ENCODE results near the gene COQ2. TPM values are rescaled to one million over a fixed set of nuclear protein-coding genes. Genes with fewer than 3 reads are reported as not detected.

Gene COQ2
- total RNA-seq, 1 experiment from 2014 or later: 20.1 TPM

DNA sequence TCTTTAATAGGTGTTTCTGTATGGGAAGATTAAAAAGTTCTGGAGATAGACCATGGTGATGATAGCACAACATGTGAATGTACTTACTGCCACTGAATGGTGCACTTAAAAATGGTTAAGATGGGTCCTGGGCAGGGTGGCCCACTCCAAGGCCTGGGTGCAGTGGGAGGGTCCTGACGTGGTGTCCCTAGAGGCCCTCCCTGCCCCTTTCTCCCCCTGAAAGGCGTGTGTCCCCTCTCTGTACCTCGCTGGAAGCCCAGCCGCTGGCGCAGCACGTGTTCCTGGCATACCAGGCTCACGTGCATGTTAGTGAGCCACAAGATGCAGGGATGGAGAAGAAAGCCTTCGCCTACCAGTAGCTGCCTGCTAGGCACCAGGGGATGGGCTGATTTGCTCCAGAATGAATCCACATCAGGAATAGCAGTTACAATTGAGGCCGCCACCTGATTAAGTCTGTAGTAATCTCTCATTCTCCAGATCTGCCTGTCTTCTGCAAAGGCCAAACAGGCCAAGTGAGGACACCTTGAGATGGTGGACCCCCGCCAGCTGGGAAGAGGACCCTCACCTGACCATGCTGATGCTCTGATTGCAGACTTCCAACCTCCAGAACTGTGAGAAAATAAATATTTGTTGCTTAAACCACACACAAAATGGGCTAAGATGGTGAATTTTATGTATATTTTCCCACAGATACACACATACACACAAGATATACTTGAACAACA lies 67.5 kb downstream of the COQ2 start:
- no peak for DNase-seq (ENCODE audit: low read depth)

- no peak for DNase-seq (ENCODE audit: low read depth)
Observed at GRCh38 chr4:83214079-83214478, 70.5 kb downstream of the COQ2 start.

Other genes starting within 250 kb of the COQ2 start
- gene COPS4, start 249.6 kb downstream of the COQ2 start, total RNA-seq (2014; rRNA removed; shearing (Covaris generic)): 133 and 136 TPM in 2 replicates
- 0.39 and 0.96 TPM in 2 replicates for gene PLAC8, start 170.1 kb downstream of the COQ2 start, total RNA-seq (2014; rRNA removed; shearing (Covaris generic))
- gene HPSE, start 50.0 kb upstream of the COQ2 start, total RNA-seq (2014; rRNA removed; shearing (Covaris generic)): 0.48 and 0.59 TPM in 2 replicates
- gene HELQ, start 171.0 kb upstream of the COQ2 start, total RNA-seq (2014; rRNA removed; shearing (Covaris generic)): 7.8 and 8.4 TPM in 2 replicates
- gene MRPS18C, start 171.3 kb upstream of the COQ2 start, total RNA-seq (2014; rRNA removed; shearing (Covaris generic)): 51.5 and 58.3 TPM in 2 replicates
- 5.7 and 8.8 TPM in 2 replicates for gene ABRAXAS1, start 200.3 kb upstream of the COQ2 start, total RNA-seq (2014; rRNA removed; shearing (Covaris generic))

Data from RPMI7951 (cell line).